Measurements from ENCODE around the gene MAP3K1. TPM values are rescaled to one million over a fixed set of nuclear protein-coding genes. Genes with fewer than 3 reads are reported as not detected.

MAP3K1 gene
- total and polyA plus RNA-seq, 9 of the 15 experiments (the other 6 are each of a cell fraction or from before 2014, with no cell fraction given) = 3.9 to 13.9 (median 7.5) TPM

- TF ChIP-seq ZMIZ1 (IDR thresholded peaks at IDR 0.05; ENCODE audit: low read depth in 2 of 2, low read length in 2 of 2) (no peak), E2F3 (CRISPR knock-in tag; IDR thresholded peaks at IDR 0.05) (no peak)
Observed at GRCh38 chr5:56849671-56850070, 34.3 kb downstream of the MAP3K1 start (continued).

- Histone ChIP-seq H2AFZ (ENCODE audit: low read depth, low read length) (no peak overlapping the region), H3K27ac (ENCODE audit: extremely low read depth, low read depth, low read length) (no peak overlapping the region), H3K4me2 (ENCODE audit: insufficient read depth, low read length) (no peak overlapping the region), H3K79me2 (ENCODE audit: control insufficient read depth, insufficient read depth, low read length) (peaks cover 37% of the 10 kb centered on the region), H3K27me3 (ENCODE audit: control insufficient read depth in 2 of 2, insufficient read depth in 2 of 2, low read length in 2 of 2) (no peaks in the 10 kb centered on the region), H3K9me1 (ENCODE audit: control insufficient read depth, insufficient read depth, low read length) (no peaks in the 10 kb centered on the region), H3K9me3 (replicated peaks; ENCODE audit: control insufficient read depth, insufficient read depth, low read depth, low read length) (no peaks in the 10 kb centered on the region), H4K20me1 (replicated peaks; ENCODE audit: control insufficient read depth, insufficient read depth, low read length) (no peaks in the 10 kb centered on the region; the same call in 1 of the 2 replicates), H3K4me1 (replicated peaks in 1 of 2; ENCODE audit: control insufficient read depth in 2 of 2, insufficient read depth in 2 of 2, low read length in 2 of 2) (peaks cover 6 to 23% of the 10 kb centered on the region in 2 experiments; a peak in 3 of 5 replicates), H3K9ac (ENCODE audit: insufficient read depth in 1 of 2, low read depth in 2 of 2, low read length in 2 of 2) (no peak overlapping the region), H3K4me3 (no peak overlapping the region), H3K36me3 (ENCODE audit: control insufficient read depth, insufficient read depth, low read length) (no peaks in the 10 kb centered on the region)
- FAIRE-seq = no peak
- intact Hi-C loops (cut with micrococcal nuclease) (no loop called here), in situ Hi-C loops (cut with MboI) (no loop called here)
- ATAC-seq = no peak
- DNase-seq (ENCODE audit: extremely low read depth in 1 of 4, low spot score in 3 of 4) = no peak
- ChIA-PET CTCF (ENCODE audit: low intra/inter-chr PET ratio) (interaction anchor here (0.6 kb wide), 1 partner anchor 252 kb away, joined by 5 read pairs; no protein-coding TSS in a partner anchor), POLR2A (no interaction called here)
- WGBS (ENCODE audit: insufficient coverage, low coverage, missing lambda C conversion rate) = 70% methylated on average over 2 of the region's 2 CpGs
- no TSS peak for BruUV-seq (replicated peaks)
- TF ChIP-seq KDM1A (IDR thresholded peaks at IDR 0.05) (no peak), ATF1 (CRISPR knock-in tag; IDR thresholded peaks at IDR 0.05) (no peak), ATF1 (tag; IDR thresholded peaks at IDR 0.05) (no peak), SFPQ (IDR thresholded peaks at IDR 0.05; ENCODE audit: low read depth, low read length) (no peak), PTTG1 (tag; IDR thresholded peaks at IDR 0.05; ENCODE audit: low read depth) (no peak), THRAP3 (IDR thresholded peaks at IDR 0.05; ENCODE audit: borderline replicate concordance) (no peak), ZNF79 (CRISPR knock-in tag; IDR thresholded peaks at IDR 0.05; ENCODE audit: low read depth) (no peak), TCF15 (CRISPR knock-in tag; IDR thresholded peaks at IDR 0.05) (no peak), ARID4B (CRISPR knock-in tag; IDR thresholded peaks at IDR 0.05) (no peak)
Observed at GRCh38 chr5:56850423-56850822, 35.1 kb downstream of the MAP3K1 start.
